GM12878 (cell line): Measurements from ENCODE around the gene IRAK4. TPM values are rescaled to one million over a fixed set of nuclear protein-coding genes. Genes with fewer than 3 reads are reported as not detected.

Experiments used
- ATF7 ChIP-seq: fragments of 450-650 bp; IDR thresholded peaks from 2 replicates; pipeline ENCODE4 v1.6.1; 2016; ENCODE audit warnings: low read depth, mild to moderate bottlenecking
- BHLHE40 ChIP-seq, 2 experiments: fragments of 450-650 bp in 1 of 2; IDR thresholded peaks; 2 replicates each; pipeline ENCODE4 v1.6.1; 2011 to 2017; ENCODE audit warnings: low read depth in 2 of 2, borderline replicate concordance in 1 of 2, improper control_type of control experiment in 1 of 2, low read length in 1 of 2, mild to moderate bottlenecking in 1 of 2
- CHD1 ChIP-seq: IDR thresholded peaks from 2 replicates; pipeline ENCODE4 v1.6.1; 2012; ENCODE audit warnings: low read depth, low read length, improper control_type of control experiment
- CHD2 ChIP-seq: IDR thresholded peaks from 2 replicates; pipeline ENCODE4 v1.6.1; 2011; ENCODE audit warnings: low read depth, low read length, improper control_type of control experiment, borderline replicate concordance
- CREB1 ChIP-seq: IDR thresholded peaks from 2 replicates; pipeline ENCODE4 v1.6.1; 2012; ENCODE audit warnings: low read depth, mild to moderate bottlenecking, inconsistent platforms
- CREM ChIP-seq: IDR thresholded peaks from 2 replicates; pipeline ENCODE4 v1.6.1; 2014; ENCODE audit warnings: antibody characterized with exemption, low read depth
- DPF2 ChIP-seq: fragments of 450-650 bp; IDR thresholded peaks from 2 replicates; pipeline ENCODE4 v1.6.1; 2017; ENCODE audit warnings: mild to moderate bottlenecking
- EGR1 ChIP-seq, 2 experiments: IDR thresholded peaks; 1 replicate in 1 of 2; 2 replicates in 1 of 2; pipeline ENCODE4 v1.6.1; 2011 to 2012; ENCODE audit warnings: low read depth in 2 of 2, low read length in 2 of 2, borderline replicate concordance in 1 of 2, mild to moderate bottlenecking in 1 of 2, moderate library complexity in 1 of 2
- EP300 ChIP-seq, 2 experiments: fragments of 150-350 bp in 1 of 2; IDR thresholded peaks; 2 replicates each; pipeline ENCODE4 v1.6.1; 2011 to 2012; ENCODE audit warnings: low read depth in 2 of 2, low read length in 2 of 2, borderline replicate concordance in 1 of 2, improper control_type of control experiment in 1 of 2, inconsistent platforms in 1 of 2; ENCODE audit not compliant: control insufficient read depth in 1 of 2
- ETV6 ChIP-seq, 2 experiments: fragments of 450-650 bp in 1 of 2; IDR thresholded peaks in 1 of 2; conservative IDR thresholded peaks in 1 of 2; 2 replicates each; pipeline ENCODE4 v1.6.1; 2014; ENCODE audit warnings: antibody characterized with exemption in 1 of 2, borderline replicate concordance in 1 of 2, low read depth in 1 of 2, mild to moderate bottlenecking in 1 of 2, moderate library complexity in 1 of 2
- EZH2 ChIP-seq: IDR thresholded peaks from 2 replicates; pipeline ENCODE4 v1.6.1; 2012; ENCODE audit warnings: low read depth, mild to moderate bottlenecking, control low read depth, inconsistent platforms, low read length, borderline replicate concordance; ENCODE audit not compliant: control insufficient read depth
- GABPA ChIP-seq: IDR thresholded peaks from 2 replicates; pipeline ENCODE4 v1.6.1; 2014; ENCODE audit warnings: antibody characterized with exemption, low read depth, mild to moderate bottlenecking, inconsistent platforms
- MXI1 ChIP-seq: fragments of 150-350 bp; IDR thresholded peaks from 2 replicates; pipeline ENCODE4 v1.6.1; 2011; ENCODE audit warnings: low read depth, mild to moderate bottlenecking, inconsistent platforms, low read length, improper control_type of control experiment
- MYC ChIP-seq: IDR thresholded peaks from 2 replicates; pipeline ENCODE4 v1.6.1; 2011; ENCODE audit warnings: mild to moderate bottlenecking, low read length, moderate library complexity, inconsistent platforms; ENCODE audit not compliant: insufficient read depth, insufficient replicate concordance, insufficient read length, severe bottlenecking
- NFXL1 ChIP-seq: fragments of 450-650 bp; IDR thresholded peaks from 2 replicates; pipeline ENCODE4 v1.6.1; 2017; ENCODE audit warnings: antibody characterized with exemption, mild to moderate bottlenecking, borderline replicate concordance
- NFYB ChIP-seq: IDR thresholded peaks from 2 replicates; pipeline ENCODE4 v1.6.1; 2011; ENCODE audit warnings: low read depth, mild to moderate bottlenecking, low read length, improper control_type of control experiment, moderate library complexity; ENCODE audit not compliant: insufficient read depth
- PML ChIP-seq: IDR thresholded peaks from 2 replicates; pipeline ENCODE4 v1.6.1; 2012; ENCODE audit warnings: low read length, inconsistent platforms
- POLR2A ChIP-seq: IDR thresholded peaks from 2 replicates; pipeline ENCODE4 v1.6.1; 2011; ENCODE audit warnings: low read depth, mild to moderate bottlenecking, low read length
- POU2F2 ChIP-seq: IDR thresholded peaks from 3 replicates; pipeline ENCODE4 v1.6.1; 2011; ENCODE audit warnings: low read depth, mild to moderate bottlenecking, low read length, borderline replicate concordance
- RAD21 ChIP-seq: IDR thresholded peaks from 2 replicates; pipeline ENCODE4 v1.6.1; 2011; ENCODE audit warnings: mild to moderate bottlenecking, low read depth, low read length, moderate library complexity; ENCODE audit not compliant: insufficient read depth
- RAD51 ChIP-seq: fragments of 450-650 bp; IDR thresholded peaks from 2 replicates; pipeline ENCODE4 v1.6.1; 2016; ENCODE audit warnings: moderate library complexity, mild to moderate bottlenecking, inconsistent platforms
- RB1 ChIP-seq: fragments of 450-650 bp; formaldehyde crosslinking; IDR thresholded peaks from 2 replicates; pipeline ENCODE4 v1.6.1; 2017; ENCODE audit warnings: mild to moderate bottlenecking, borderline replicate concordance
- RBBP5 ChIP-seq: fragments of 200-600 bp; sonication (generic); conservative IDR thresholded peaks from 2 replicates; pipeline ENCODE4 v1.6.1; 2016
- SMAD1 ChIP-seq: fragments of 450-650 bp; IDR thresholded peaks from 2 replicates; pipeline ENCODE4 v1.6.1; 2018; ENCODE audit warnings: mild to moderate bottlenecking, low read depth; ENCODE audit not compliant: partially characterized antibody
- SMAD5 ChIP-seq: IDR thresholded peaks from 2 replicates; pipeline ENCODE4 v1.6.1; 2016; ENCODE audit warnings: antibody characterized with exemption, low read depth
- SMC3 ChIP-seq: IDR thresholded peaks from 2 replicates; pipeline ENCODE4 v1.6.1; 2011; ENCODE audit warnings: low read length, improper control_type of control experiment, borderline replicate concordance
- SREBF1 ChIP-seq: IDR thresholded peaks from 2 replicates; pipeline ENCODE4 v1.6.1; 2012; ENCODE audit warnings: mild to moderate bottlenecking, low read length
- STAT1 ChIP-seq: fragments of 450-650 bp; conservative IDR thresholded peaks from 2 replicates; pipeline ENCODE4 v1.6.1; 2014; ENCODE audit warnings: antibody characterized with exemption, mild to moderate bottlenecking
- SUZ12 ChIP-seq: fragments of 200-600 bp; sonication (generic); IDR thresholded peaks from one replicate; pipeline ENCODE4 v1.6.1; 2018; ENCODE audit warnings: antibody characterized with exemption, mild to moderate bottlenecking; ENCODE audit not compliant: unreplicated experiment
- TARDBP ChIP-seq: IDR thresholded peaks from 2 replicates; pipeline ENCODE4 v1.6.1; 2016; ENCODE audit warnings: borderline replicate concordance
- TCF3 ChIP-seq: IDR thresholded peaks from 2 replicates; pipeline ENCODE4 v1.6.1; 2012; ENCODE audit warnings: low read depth, mild to moderate bottlenecking, low read length, borderline replicate concordance; ENCODE audit not compliant: insufficient read depth
- ZBED1 ChIP-seq: IDR thresholded peaks from 2 replicates; pipeline ENCODE4 v1.6.1; 2016; ENCODE audit warnings: borderline replicate concordance
- ZNF24 ChIP-seq: fragments of 450-650 bp; IDR thresholded peaks from 2 replicates; pipeline ENCODE4 v1.6.1; 2017; ENCODE audit warnings: antibody characterized with exemption, mild to moderate bottlenecking
- ZNF274 ChIP-seq: IDR thresholded peaks from one replicate; pipeline ENCODE4 v1.8.0; 2011; ENCODE audit not compliant: insufficient read length, insufficient read depth
- polyA plus RNA-seq, 11 experiments: library from polyadenylated mRNA; depleted of rRNA in 4 of 11; unstranded in 6 of 11; stranded (reverse) in 5 of 11; fragments of >200 nt; fragmentation: Nextera tagmentation in 4 of 11; fragmentation: Illumina TruSeq in 1 of 11; extraction: Ambion mirVana in 4 of 11; extraction: Trizol in 1 of 11; gene quantifications; 1 replicate in 1 of 11; 2 replicates in 10 of 11; pipeline versions ENCODE4 v1.2.1 to v1.2.3, GENCODE V29; 2011 to 2016; ENCODE audit warnings: inconsistent platforms in 2 of 11, missing spikeins in 2 of 11, low read depth in 1 of 11
- total RNA-seq, 4 experiments: library from RNA; depleted of rRNA in 3 of 4; stranded (reverse); fragments of >200 nt in 3 of 4; fragmentation: Illumina TruSeq in 1 of 4; extraction: Trizol in 1 of 4; gene quantifications; 2 replicates each; pipeline versions ENCODE4 v1.2.1 to v1.2.3, GENCODE V29; 2013 to 2021

The IRAK4 gene
- total and polyA plus RNA-seq, 10 of the 15 experiments (the other 5 are each of a cell fraction or from before 2014, with no cell fraction given) = 7.9 to 46.8 (median 20.9) TPM

DNA sequence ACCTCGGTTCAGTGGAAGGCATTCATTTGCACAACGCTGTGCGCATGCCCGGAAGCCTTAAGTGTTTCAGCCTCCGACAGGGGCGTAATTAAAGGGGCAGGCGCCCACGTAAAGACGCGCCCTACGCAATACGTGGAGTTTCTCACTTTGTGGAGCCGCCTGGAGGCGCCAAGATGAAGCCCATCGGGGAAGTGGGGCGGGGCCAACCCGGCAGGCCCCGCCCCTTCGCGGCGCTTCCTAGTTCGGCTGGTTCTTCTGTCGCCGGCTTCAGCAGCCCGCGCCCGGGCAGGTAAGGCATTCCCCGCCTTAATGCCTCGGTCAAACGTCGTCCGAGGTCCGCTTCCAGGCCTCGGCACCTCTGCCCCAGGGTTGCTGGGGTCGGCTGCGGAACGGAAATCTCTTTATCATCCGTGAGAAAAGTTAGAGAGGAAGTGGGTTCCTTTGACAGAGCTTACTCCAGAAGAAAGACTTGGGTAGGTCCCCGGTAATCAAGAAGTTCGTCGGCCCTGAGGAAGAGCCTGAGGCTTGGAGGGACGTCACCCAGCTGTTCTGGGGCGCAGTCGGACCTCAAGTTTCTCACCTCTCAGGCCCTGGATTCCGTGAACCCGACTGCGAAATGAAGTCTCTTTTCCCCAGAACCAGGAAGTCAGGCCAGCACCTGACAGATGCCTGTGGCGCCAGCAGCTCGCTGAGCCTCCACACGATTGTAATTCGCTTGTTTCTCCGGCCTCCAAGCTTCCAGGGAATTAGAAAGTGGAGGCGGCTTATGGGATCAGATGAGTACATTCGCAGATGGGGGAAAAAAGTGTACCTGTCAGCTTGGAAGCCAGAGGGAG, at the start of gene IRAK4, which contains the start of gene PUS7L (continued):
- TF ChIP-seq RAD21 = peak; percentile 43; the same call in 1 of the 2 replicates
- no peak for TF ChIP-seq ETV6 (conservative IDR thresholded peaks at IDR 0.05 in 1 of 2, IDR thresholded peaks at IDR 0.05 in 1 of 2; ENCODE audit: borderline replicate concordance in 1 of 2, low read depth in 1 of 2)
- TF ChIP-seq PML = peak; percentile 92
- peak; percentile 76; the same call in 1 of the 2 replicates for TF ChIP-seq RB1
- TF ChIP-seq NFYB = no peak
- TF ChIP-seq STAT1 = no peak
- TF ChIP-seq TCF3 = 0 out of 2 replicates have a peak, but pooled peaks have one; percentile 40
- TF ChIP-seq SUZ12 = no peak
- TF ChIP-seq ZBED1 = no peak
- peak; percentile 85; the same call in 1 of the 2 replicates for TF ChIP-seq CREM
- TF ChIP-seq SMAD1 = no peak
- TF ChIP-seq GABPA = no peak
- no peak for TF ChIP-seq NFXL1
- peak; percentile 39; the same call in 1 of the 2 replicates for TF ChIP-seq RAD51
- TF ChIP-seq EGR1 (IDR thresholded peaks at IDR 0.05; ENCODE audit: borderline replicate concordance in 1 of 2, low read depth in 2 of 2, low read length in 2 of 2) = peak; percentile 45 to 92; a peak in 2 of 3 replicates
- TF ChIP-seq RBBP5 = no peak
- TF ChIP-seq ZNF24 = no peak
- TF ChIP-seq SREBF1 = no peak
- no peak for TF ChIP-seq EZH2
- no peak for TF ChIP-seq EP300 (IDR thresholded peaks at IDR 0.05; ENCODE audit: borderline replicate concordance in 1 of 2, control insufficient read depth in 1 of 2, low read depth in 2 of 2, low read length in 2 of 2)
- no peak for TF ChIP-seq TARDBP
- peak; percentile 70 for TF ChIP-seq SMAD5
- TF ChIP-seq MXI1 = peak; percentile 44; the same call in 1 of the 2 replicates
- TF ChIP-seq CHD1 = no peak
- TF ChIP-seq CHD2 = no peak
- TF ChIP-seq POU2F2 = peak; percentile 50; the same call in 1 of the 3 replicates
- TF ChIP-seq BHLHE40 (IDR thresholded peaks at IDR 0.05; ENCODE audit: borderline replicate concordance in 1 of 2, low read depth in 2 of 2, low read length in 1 of 2) = no peak
- TF ChIP-seq ZNF274 = no peak
- peak; percentile 13 for TF ChIP-seq MYC
- peak; percentile 91 for TF ChIP-seq CREB1
- TF ChIP-seq SMC3 = no peak; the same call in 1 of the 2 replicates
- peak; percentile 93 for TF ChIP-seq POLR2A
- TF ChIP-seq DPF2 = peak; percentile 48; the same call in 1 of the 2 replicates
- TF ChIP-seq ATF7 = no peak
